Measurements from ENCODE around the gene CLEC17A. TPM values are rescaled to one million over a fixed set of nuclear protein-coding genes. Genes with fewer than 3 reads are reported as not detected.

The CLEC17A gene

GRCh38 chr19:14661372-14661924 is 78.6 kb downstream of the CLEC17A start:
- H4K8ac ChIP-seq (ENCODE audit: low read length) = no peak overlapping the region
- no peak overlapping the region for H3K18ac ChIP-seq (ENCODE audit: low read depth in 1 of 2, low read length in 2 of 2)
- no peak overlapping the region for H3K4me3 ChIP-seq (ENCODE audit: insufficient read depth in 1 of 2, low read depth in 1 of 2, low read length in 2 of 2)
- WGBS = 84% methylated on average over 12 of the region's 12 CpGs
- no peak overlapping the region for H2AK5ac ChIP-seq (ENCODE audit: low read length, severe bottlenecking)
- H3K23ac ChIP-seq (ENCODE audit: low read length in 2 of 2) = no peak overlapping the region
- H3K4ac ChIP-seq (ENCODE audit: low read depth in 1 of 2, low read length in 2 of 2) = no peak overlapping the region
- no peaks in the 10 kb centered on the region for H3K27me3 ChIP-seq (ENCODE audit: control insufficient read depth in 1 of 2, insufficient read depth in 1 of 2, low read length in 2 of 2)
- H2BK12ac ChIP-seq (ENCODE audit: low read length in 2 of 2) = no peak overlapping the region
- H3K79me1 ChIP-seq (replicated peaks; ENCODE audit: low read length, poor library complexity, severe bottlenecking) = no peaks in the 10 kb centered on the region
- no peak overlapping the region for H3K27ac ChIP-seq (ENCODE audit: low read length, poor library complexity, severe bottlenecking)
- no peak overlapping the region for H2BK120ac ChIP-seq (ENCODE audit: low read depth, low read length)
- H3K36me3 ChIP-seq (ENCODE audit: control insufficient read depth in 1 of 2, insufficient read depth in 2 of 2, low read depth in 1 of 2, low read length in 2 of 2) = no peaks in the 10 kb centered on the region
- H3K14ac ChIP-seq (ENCODE audit: low read length in 2 of 2) = no peak overlapping the region
- no peak overlapping the region for H2BK15ac ChIP-seq (ENCODE audit: low read depth, poor library complexity, severe bottlenecking)
- H3K4me2 ChIP-seq (ENCODE audit: low read length, poor library complexity, severe bottlenecking) = no peak overlapping the region
- no peak for DNase-seq
- no peaks in the 10 kb centered on the region for H3K4me1 ChIP-seq (ENCODE audit: control insufficient read depth, insufficient read depth, low read depth, low read length)
- no peak overlapping the region for H2AFZ ChIP-seq (ENCODE audit: low read depth, low read length)
- H3K9me3 ChIP-seq (ENCODE audit: control insufficient read depth, low read length) = no peaks in the 10 kb centered on the region
- no peak overlapping the region for H2BK5ac ChIP-seq (ENCODE audit: low read depth, low read length, poor library complexity, severe bottlenecking)
- H4K91ac ChIP-seq (ENCODE audit: low read length) = no peak overlapping the region
- no peak overlapping the region for H3K9ac ChIP-seq (ENCODE audit: low read length)

Small RNA genes within 50 kb of the gene (small RNA-seq; reads per million reads assigned to genes)
- gene AC022149.2 (ENCODE audit: low read depth) (not detected), gene RN7SL842P (ENCODE audit: low read depth) (not detected)

All from mesenchymal stem cell (in vitro differentiated cells and primary cell).